Measurements from ENCODE around the gene DAPK1. TPM values are rescaled to one million over a fixed set of nuclear protein-coding genes. Genes with fewer than 3 reads are reported as not detected.

DAPK1 gene
- polyA plus RNA-seq, 1 donor from 2014 or later, result 45.0 TPM

DNA sequence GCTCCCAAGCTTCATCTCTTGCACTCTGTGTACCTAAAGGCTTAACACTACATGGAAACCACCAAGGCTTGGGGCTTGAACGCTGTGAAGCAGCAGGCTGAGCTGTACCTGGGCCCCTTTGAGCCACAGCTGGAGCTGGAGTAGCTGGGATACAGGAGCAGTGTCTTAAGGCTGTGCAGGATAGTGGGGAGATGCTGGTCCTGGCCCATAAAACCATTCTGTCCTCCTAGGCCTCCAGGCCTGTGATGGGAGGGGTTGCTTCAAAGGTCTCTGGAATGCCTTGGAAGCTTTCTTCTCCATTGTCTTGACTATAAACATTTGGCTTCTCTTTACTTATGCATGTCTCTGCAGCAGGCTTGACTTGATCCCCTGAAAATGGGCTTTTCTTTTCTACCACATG lies 42.3 kb upstream of the DAPK1 start:
- Histone ChIP-seq H3K36me3 (ENCODE audit: insufficient read depth, low read length) (no peaks in the 10 kb centered on the region), H3K79me2 (replicated peaks; ENCODE audit: insufficient read depth, low read length) (no peaks in the 10 kb centered on the region), H3K9ac (ENCODE audit: low read length) (no peak overlapping the region), H3K4me3 (ENCODE audit: low read length) (no peak overlapping the region), H2AFZ (ENCODE audit: low read depth, low read length) (no peak overlapping the region), H3K27me3 (ENCODE audit: insufficient read depth, low read depth, low read length) (no peaks in the 10 kb centered on the region), H3K27ac (ENCODE audit: low read length) (no peak overlapping the region), H3K9me3 (ENCODE audit: low read length) (no peaks in the 10 kb centered on the region), H3F3A (ENCODE audit: insufficient read depth, low read length, poor library complexity, severe bottlenecking) (no peaks in the 10 kb centered on the region), H3K9me2 (ENCODE audit: insufficient read depth, low read length) (no peaks in the 10 kb centered on the region), H3K4me2 (ENCODE audit: low read length) (no peak overlapping the region), H4K20me1 (ENCODE audit: insufficient read depth) (no peaks in the 10 kb centered on the region)
- TF ChIP-seq EZH2 (IDR thresholded peaks at IDR 0.05; ENCODE audit: borderline replicate concordance, insufficient read depth, low read length, poor library complexity, severe bottlenecking) (no peak), POLR2AphosphoS5 (IDR thresholded peaks at IDR 0.05) (no peak), TAF1 (IDR thresholded peaks at IDR 0.05; ENCODE audit: low read depth) (no peak), RAD21 (conservative IDR thresholded peaks at IDR 0.05) (no peak), EP300 (conservative IDR thresholded peaks at IDR 0.05; ENCODE audit: poor library complexity, severe bottlenecking) (no peak), SMC3 (conservative IDR thresholded peaks at IDR 0.05; ENCODE audit: poor library complexity) (no peak), MXI1 (conservative IDR thresholded peaks at IDR 0.05; ENCODE audit: poor library complexity, severe bottlenecking) (no peak)
- TF ChIP-seq, protein P1, sequence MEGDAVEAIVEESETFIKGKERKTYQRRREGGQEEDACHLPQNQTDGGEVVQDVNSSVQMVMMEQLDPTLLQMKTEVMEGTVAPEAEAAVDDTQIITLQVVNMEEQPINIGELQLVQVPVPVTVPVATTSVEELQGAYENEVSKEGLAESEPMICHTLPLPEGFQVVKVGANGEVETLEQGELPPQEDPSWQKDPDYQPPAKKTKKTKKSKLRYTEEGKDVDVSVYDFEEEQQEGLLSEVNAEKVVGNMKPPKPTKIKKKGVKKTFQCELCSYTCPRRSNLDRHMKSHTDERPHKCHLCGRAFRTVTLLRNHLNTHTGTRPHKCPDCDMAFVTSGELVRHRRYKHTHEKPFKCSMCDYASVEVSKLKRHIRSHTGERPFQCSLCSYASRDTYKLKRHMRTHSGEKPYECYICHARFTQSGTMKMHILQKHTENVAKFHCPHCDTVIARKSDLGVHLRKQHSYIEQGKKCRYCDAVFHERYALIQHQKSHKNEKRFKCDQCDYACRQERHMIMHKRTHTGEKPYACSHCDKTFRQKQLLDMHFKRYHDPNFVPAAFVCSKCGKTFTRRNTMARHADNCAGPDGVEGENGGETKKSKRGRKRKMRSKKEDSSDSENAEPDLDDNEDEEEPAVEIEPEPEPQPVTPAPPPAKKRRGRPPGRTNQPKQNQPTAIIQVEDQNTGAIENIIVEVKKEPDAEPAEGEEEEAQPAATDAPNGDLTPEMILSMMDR (IDR thresholded peaks at IDR 0.05; ENCODE audit: poor library complexity, severe bottlenecking), result no peak
- TF ChIP-seq, protein P2, sequence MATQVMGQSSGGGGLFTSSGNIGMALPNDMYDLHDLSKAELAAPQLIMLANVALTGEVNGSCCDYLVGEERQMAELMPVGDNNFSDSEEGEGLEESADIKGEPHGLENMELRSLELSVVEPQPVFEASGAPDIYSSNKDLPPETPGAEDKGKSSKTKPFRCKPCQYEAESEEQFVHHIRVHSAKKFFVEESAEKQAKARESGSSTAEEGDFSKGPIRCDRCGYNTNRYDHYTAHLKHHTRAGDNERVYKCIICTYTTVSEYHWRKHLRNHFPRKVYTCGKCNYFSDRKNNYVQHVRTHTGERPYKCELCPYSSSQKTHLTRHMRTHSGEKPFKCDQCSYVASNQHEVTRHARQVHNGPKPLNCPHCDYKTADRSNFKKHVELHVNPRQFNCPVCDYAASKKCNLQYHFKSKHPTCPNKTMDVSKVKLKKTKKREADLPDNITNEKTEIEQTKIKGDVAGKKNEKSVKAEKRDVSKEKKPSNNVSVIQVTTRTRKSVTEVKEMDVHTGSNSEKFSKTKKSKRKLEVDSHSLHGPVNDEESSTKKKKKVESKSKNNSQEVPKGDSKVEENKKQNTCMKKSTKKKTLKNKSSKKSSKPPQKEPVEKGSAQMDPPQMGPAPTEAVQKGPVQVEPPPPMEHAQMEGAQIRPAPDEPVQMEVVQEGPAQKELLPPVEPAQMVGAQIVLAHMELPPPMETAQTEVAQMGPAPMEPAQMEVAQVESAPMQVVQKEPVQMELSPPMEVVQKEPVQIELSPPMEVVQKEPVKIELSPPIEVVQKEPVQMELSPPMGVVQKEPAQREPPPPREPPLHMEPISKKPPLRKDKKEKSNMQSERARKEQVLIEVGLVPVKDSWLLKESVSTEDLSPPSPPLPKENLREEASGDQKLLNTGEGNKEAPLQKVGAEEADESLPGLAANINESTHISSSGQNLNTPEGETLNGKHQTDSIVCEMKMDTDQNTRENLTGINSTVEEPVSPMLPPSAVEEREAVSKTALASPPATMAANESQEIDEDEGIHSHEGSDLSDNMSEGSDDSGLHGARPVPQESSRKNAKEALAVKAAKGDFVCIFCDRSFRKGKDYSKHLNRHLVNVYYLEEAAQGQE (IDR thresholded peaks at IDR 0.05; ENCODE audit: borderline replicate concordance), result no peak

DNA sequence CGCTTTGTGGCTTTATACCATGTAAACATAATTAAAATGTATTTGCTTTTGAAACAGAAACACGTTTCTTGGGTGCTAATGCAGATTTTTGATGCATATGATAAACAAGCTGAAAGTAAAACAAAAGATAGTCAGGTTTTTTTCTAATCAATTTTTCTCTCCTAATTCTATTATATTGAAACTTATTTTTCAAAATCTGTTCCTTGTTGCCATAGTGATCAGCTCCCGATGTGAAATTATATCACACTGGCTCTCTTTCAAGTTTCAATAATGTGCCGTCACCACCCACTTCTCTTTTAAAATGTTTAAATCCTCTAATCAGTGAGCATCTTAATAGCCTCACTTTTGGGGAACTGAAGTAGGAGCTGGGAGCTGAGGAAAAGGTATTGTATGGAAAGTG lies 36.4 kb upstream of the DAPK1 start:
- no peak overlapping the region for H3K4me3 ChIP-seq (ENCODE audit: low read length)
- no peaks in the 10 kb centered on the region for H3K9me3 ChIP-seq (ENCODE audit: low read length)
- no peaks in the 10 kb centered on the region for H3F3A ChIP-seq (ENCODE audit: insufficient read depth, low read length, poor library complexity, severe bottlenecking)
- H4K20me1 ChIP-seq (ENCODE audit: insufficient read depth), result no peaks in the 10 kb centered on the region
- H3K9me2 ChIP-seq (ENCODE audit: insufficient read depth, low read length), result no peaks in the 10 kb centered on the region
- H3K9ac ChIP-seq (ENCODE audit: low read length), result no peak overlapping the region
- no peak for TF ChIP-seq EZH2 (IDR thresholded peaks at IDR 0.05; ENCODE audit: borderline replicate concordance, insufficient read depth, low read length, poor library complexity, severe bottlenecking)
- no peak for TF ChIP-seq SMC3 (conservative IDR thresholded peaks at IDR 0.05; ENCODE audit: poor library complexity)
- TF ChIP-seq, protein P2 (IDR thresholded peaks at IDR 0.05; ENCODE audit: borderline replicate concordance), result no peak
- TF ChIP-seq, protein P1 (IDR thresholded peaks at IDR 0.05; ENCODE audit: poor library complexity, severe bottlenecking), result no peak
- TF ChIP-seq EP300 (conservative IDR thresholded peaks at IDR 0.05; ENCODE audit: poor library complexity, severe bottlenecking), result no peak
- TF ChIP-seq POLR2AphosphoS5 (IDR thresholded peaks at IDR 0.05), result no peak
- TF ChIP-seq TAF1 (IDR thresholded peaks at IDR 0.05; ENCODE audit: low read depth), result no peak
- no peak for TF ChIP-seq MXI1 (conservative IDR thresholded peaks at IDR 0.05; ENCODE audit: poor library complexity, severe bottlenecking)
- no peak for TF ChIP-seq RAD21 (conservative IDR thresholded peaks at IDR 0.05)
- no peaks in the 10 kb centered on the region for H3K79me2 ChIP-seq (replicated peaks; ENCODE audit: insufficient read depth, low read length)
- no peak overlapping the region for H2AFZ ChIP-seq (ENCODE audit: low read depth, low read length)
- no peaks in the 10 kb centered on the region for H3K27me3 ChIP-seq (ENCODE audit: insufficient read depth, low read depth, low read length)
- no peak overlapping the region for H3K4me2 ChIP-seq (ENCODE audit: low read length)
- H3K27ac ChIP-seq (ENCODE audit: low read length), result no peak overlapping the region
- H3K36me3 ChIP-seq (ENCODE audit: insufficient read depth, low read length), result no peaks in the 10 kb centered on the region
